K562 (cell line): ENCODE measurements around the gene PREX1. TPM values are rescaled to one million over a fixed set of nuclear protein-coding genes. Genes with fewer than 3 reads are reported as not detected.

Source experiments
- ATAC-seq: fragments of 200-7000 bp; cut with Tn5 transposase; 3 replicates; pipeline ENCODE4 v1.9.1; 2020; ENCODE audit warnings: moderate library complexity
- BruUV-seq: library from RNA; stranded (reverse); fragments of 400-500 nt; replicated peaks from 2 replicates; lab custom pipeline; 2021; lab: Mats Ljungman, UMichigan
- CTCF ChIA-PET: fragments of 300-600 bp; formaldehyde crosslinking; extraction: SDS; loops from one replicate; lab custom pipeline; 2021; ENCODE audit warnings: low intra/inter-chr PET ratio; lab: Yijun Ruan, JAX
- POLR2A ChIA-PET: fragments of 300-600, 350-650 bp; sonication (Branson Sonifier 250); formaldehyde crosslinking; extraction: SDS; loops from one replicate; lab custom pipeline; 2021; ENCODE audit warnings: antibody characterized with exemption, inconsistent platforms; lab: Yijun Ruan, JAX
- DNase-seq, 4 experiments: peaks; one replicate each; pipeline versions ENCODE4 v3.0.0 to v3.0.0-alpha.2; 2011 to 2018; ENCODE audit warnings: low spot score in 3 of 4, mixed read lengths in 3 of 4; ENCODE audit errors: extremely low read depth in 1 of 4
- FAIRE-seq: peaks from 2 replicates; lab custom pipeline; 2011; peaks lifted over from hg19 to GRCh38; lab: Jason Lieb, UNC
- H2AFZ ChIP-seq: 2 replicates; pipeline ENCODE4 v1.6.0; 2011; ENCODE audit warnings: low read depth, low read length, control low read depth, inconsistent platforms
- H3K27ac ChIP-seq: fragments of 200-600 bp; 3 replicates; pipeline ENCODE4 v1.8.0; 2011; ENCODE audit warnings: low read depth, mild to moderate bottlenecking, control low read depth, inconsistent platforms, low read length, moderate library complexity, mixed read lengths; ENCODE audit errors: extremely low read depth
- H3K27me3 ChIP-seq, 2 experiments: fragments of 300-600 bp in 1 of 2; 2 replicates in 1 of 2; 3 replicates in 1 of 2; pipeline versions ENCODE4 v1.6.0 to v1.8.0; 2011; ENCODE audit warnings: inconsistent platforms in 2 of 2, low read length in 2 of 2, mild to moderate bottlenecking in 1 of 2, mixed read lengths in 1 of 2, moderate library complexity in 1 of 2; ENCODE audit not compliant: control insufficient read depth in 2 of 2, insufficient read depth in 2 of 2
- H3K36me3 ChIP-seq: fragments of 300-600 bp; 3 replicates; pipeline ENCODE4 v1.8.0; 2011; ENCODE audit warnings: mild to moderate bottlenecking, low read length, inconsistent platforms; ENCODE audit not compliant: control insufficient read depth, insufficient read depth
- H3K4me1 ChIP-seq, 2 experiments: fragments of 200-600 bp in 1 of 2; replicated peaks in 1 of 2; 2 replicates in 1 of 2; 3 replicates in 1 of 2; pipeline versions ENCODE4 v1.5.1 to v1.8.0; 2011; ENCODE audit warnings: inconsistent platforms in 2 of 2, low read length in 2 of 2, mild to moderate bottlenecking in 1 of 2, mixed read lengths in 1 of 2, moderate library complexity in 1 of 2; ENCODE audit not compliant: control insufficient read depth in 2 of 2, insufficient read depth in 2 of 2
- H3K4me2 ChIP-seq: 2 replicates; pipeline ENCODE4 v1.6.1; 2011; ENCODE audit warnings: low read length, control low read depth, inconsistent platforms, mixed read lengths; ENCODE audit not compliant: insufficient read depth
- H3K4me3 ChIP-seq: fragments of 200-600 bp; sonication (generic), shearing (Covaris generic); 2 replicates; pipeline ENCODE4 v1.5.1; 2016; ENCODE audit warnings: control low read depth, inconsistent platforms
- H3K79me2 ChIP-seq: fragments of 200-600 bp; 3 replicates; pipeline ENCODE4 v1.8.0; 2011; ENCODE audit warnings: low read length, inconsistent platforms; ENCODE audit not compliant: control insufficient read depth, insufficient read depth
- H3K9ac ChIP-seq, 2 experiments: 2 replicates each; pipeline versions ENCODE4 v1.6.0 to v1.6.1; 2011; ENCODE audit warnings: low read depth in 2 of 2, low read length in 2 of 2, control low read depth in 1 of 2, inconsistent platforms in 1 of 2, mild to moderate bottlenecking in 1 of 2, mixed read lengths in 1 of 2; ENCODE audit not compliant: insufficient read depth in 1 of 2
- H3K9me1 ChIP-seq: one replicate; pipeline ENCODE4 v1.6.0; 2011; ENCODE audit warnings: inconsistent platforms, mild to moderate bottlenecking, low read length, moderate library complexity; ENCODE audit not compliant: control insufficient read depth, insufficient read depth
- H3K9me3 ChIP-seq: replicated peaks from 2 replicates; pipeline ENCODE4 v1.5.1; 2011; ENCODE audit warnings: low read depth, low read length, inconsistent platforms; ENCODE audit not compliant: control insufficient read depth, insufficient read depth
- H4K20me1 ChIP-seq: replicated peaks from 2 replicates; pipeline ENCODE4 v1.6.1; 2011; ENCODE audit warnings: low read length, inconsistent platforms, mixed read lengths; ENCODE audit not compliant: control insufficient read depth, insufficient read depth
- ASH1L ChIP-seq: fragments of 450-650 bp; IDR thresholded peaks from 2 replicates; pipeline ENCODE4 v1.6.1; 2018; ENCODE audit warnings: borderline replicate concordance, mild to moderate bottlenecking, low read depth; ENCODE audit not compliant: partially characterized antibody
- ATF7 ChIP-seq: fragments of 450-650 bp; IDR thresholded peaks from 2 replicates; pipeline ENCODE4 v1.7.1; 2014; ENCODE audit warnings: mild to moderate bottlenecking, moderate library complexity
- IRF2 ChIP-seq: sonication (generic); formaldehyde crosslinking; IDR thresholded peaks from 2 replicates; pipeline ENCODE4 v1.8.1; 2022; ENCODE audit warnings: mild to moderate bottlenecking, missing genetic modification reagents
- MAFG ChIP-seq: fragments of 450-650 bp; conservative IDR thresholded peaks from 2 replicates; pipeline ENCODE4 v1.6.1; 2016; ENCODE audit warnings: missing genetic modification characterization, missing compliant biosample characterization
- MECOM ChIP-seq: fragments of 250-450 bp; sonication (Bioruptor Pico); IDR thresholded peaks from 2 replicates; pipeline ENCODE4 v1.8.0; 2022; ENCODE audit warnings: inconsistent platforms
- MYC ChIP-seq, 2 experiments: fragments of 250-450 bp in 1 of 2; sonication (Bioruptor Pico) in 1 of 2; IDR thresholded peaks; 2 replicates each; pipeline versions ENCODE4 v1.5.1 to v1.6.1; 2012 to 2021; ENCODE audit warnings: low read depth in 2 of 2, borderline replicate concordance in 1 of 2, improper control_type of control experiment in 1 of 2, low read length in 1 of 2, mild to moderate bottlenecking in 1 of 2, moderate library complexity in 1 of 2
- NUFIP1 ChIP-seq: fragments of 450-650 bp; IDR thresholded peaks from 2 replicates; pipeline ENCODE4 v1.6.1; 2018; ENCODE audit not compliant: partially characterized antibody
- SIN3B ChIP-seq: fragments of 450-650 bp; IDR thresholded peaks from 2 replicates; pipeline ENCODE4 v1.6.1; 2017; ENCODE audit warnings: low read depth, mild to moderate bottlenecking, moderate library complexity
- ZNF134 ChIP-seq: fragments of 250-450 bp; sonication (Bioruptor Pico); conservative IDR thresholded peaks from 2 replicates; pipeline ENCODE4 v1.4.0; 2020
- ZNF830 ChIP-seq: fragments of 250-450 bp; sonication (Bioruptor Pico); IDR thresholded peaks from 2 replicates; pipeline ENCODE4 v1.5.0; 2021; ENCODE audit warnings: mild to moderate bottlenecking
- WGBS: fragments of 100-300 bp; shearing (Covaris generic); methylation state at CpG from one replicate; pipeline ENCODE4 v1.1.6; 2016; ENCODE audit warnings: low coverage, mixed read lengths; ENCODE audit not compliant: insufficient coverage; ENCODE audit errors: missing lambda C conversion rate; 5-methylcytosine and 5-hydroxymethylcytosine counted together
- in situ Hi-C: fragments of 300-500 bp; cut with MboI; formaldehyde crosslinking; loops from 4 replicates; pipeline ENCODE4 v1.15.0; 2018; ENCODE audit warnings: inconsistent platforms, mixed read lengths
- intact Hi-C: fragments of 100-400 bp; cut with micrococcal nuclease; formaldehyde crosslinking; loops from 2 replicates; pipeline ENCODE4 v1.14.2; 2022
- polyA plus RNA-seq, 8 experiments: library from polyadenylated mRNA; depleted of rRNA in 4 of 8; stranded (reverse) in 5 of 8; unstranded in 3 of 8; fragments of >200 nt; fragmentation: Nextera tagmentation in 2 of 8; fragmentation: Illumina TruSeq in 1 of 8; extraction: Ambion mirVana in 2 of 8; extraction: Trizol in 1 of 8; gene quantifications; 2 replicates each; pipeline versions ENCODE4 v1.2.1 to v1.2.3, GENCODE V29; 2011 to 2014; ENCODE audit warnings: inconsistent platforms in 1 of 8, missing spikeins in 1 of 8
- total RNA-seq, 7 experiments: library from RNA; depleted of rRNA in 6 of 7; stranded (reverse); fragments of >200 nt in 6 of 7; fragmentation: Illumina TruSeq in 2 of 7; extraction: Trizol in 2 of 7; gene quantifications; 2 replicates each; pipeline versions ENCODE4 v1.2.1 to v1.2.3, GENCODE V29; 2011 to 2021; ENCODE audit warnings: low replicate concordance in 1 of 7
- TF ChIP-seq, protein P1 (sequence below): sonication (generic); formaldehyde crosslinking; IDR thresholded peaks from 2 replicates; pipeline ENCODE4 v1.8.1; 2023; ENCODE audit warnings: mild to moderate bottlenecking, missing genetic modification reagents
- TF ChIP-seq, protein P2 (sequence below): sonication (generic); formaldehyde crosslinking; IDR thresholded peaks from 2 replicates; pipeline ENCODE4 v1.8.0; 2022; ENCODE audit warnings: mild to moderate bottlenecking, missing genetic modification reagents
- TF ChIP-seq, protein P3 (sequence below): fragments of 450-650 bp; IDR thresholded peaks from 2 replicates; pipeline ENCODE4 v1.6.1; 2018; ENCODE audit warnings: mild to moderate bottlenecking, low read depth; ENCODE audit not compliant: partially characterized antibody
- TF ChIP-seq, protein P4 (sequence below), 2 experiments: IDR thresholded peaks; 2 replicates each; pipeline ENCODE4 v1.6.1; 2011; ENCODE audit warnings: borderline replicate concordance in 1 of 2, control low read depth in 1 of 2, low read depth in 1 of 2, low read length in 1 of 2, mild to moderate bottlenecking in 1 of 2, mixed read lengths in 1 of 2, moderate library complexity in 1 of 2; ENCODE audit not compliant: insufficient read depth in 1 of 2, insufficient read length in 1 of 2, poor library complexity in 1 of 2, severe bottlenecking in 1 of 2; ENCODE audit errors: extremely low read depth in 1 of 2

Gene PREX1
- total and polyA plus RNA-seq, 9 of the 15 experiments (the other 6 are each of a cell fraction or from before 2014, with no cell fraction given): 0.37 to 10.4 (median 4.8) TPM

DNA sequence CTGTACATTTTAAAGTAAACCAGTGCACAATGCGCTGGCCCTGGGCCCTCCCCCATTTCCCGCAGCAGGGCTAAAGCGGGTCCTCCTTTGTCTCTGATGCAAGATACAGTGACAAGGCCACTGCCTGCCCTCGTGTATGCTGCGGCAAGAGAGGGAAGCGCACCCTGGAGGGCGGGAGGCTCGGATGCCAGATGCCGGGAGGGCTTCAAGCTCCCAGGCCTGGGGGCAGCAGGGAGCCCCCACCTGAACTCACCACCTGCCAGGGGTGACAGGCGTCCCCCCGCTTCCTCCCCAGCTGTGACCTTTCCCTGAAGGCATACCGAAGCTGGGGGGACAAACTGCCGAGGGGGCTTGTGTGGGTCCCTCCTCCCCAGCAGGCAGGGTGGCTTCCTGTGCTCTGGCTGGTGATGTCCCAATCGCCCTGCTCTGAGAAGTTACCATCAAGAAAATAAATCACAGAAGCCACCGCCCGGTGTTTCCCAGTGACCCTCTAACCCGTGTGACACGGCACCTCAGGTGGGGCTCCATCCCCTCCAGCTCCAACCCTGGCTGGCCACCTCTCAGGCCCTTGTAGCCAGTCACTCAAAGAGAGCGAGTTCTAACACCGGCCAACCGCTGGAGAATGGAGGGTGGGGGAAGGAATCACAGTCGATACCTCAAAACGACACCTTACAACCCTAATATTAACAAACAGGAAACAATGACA is 203.3 kb downstream of the PREX1 start:
- Histone ChIP-seq H3K27ac (no peak overlapping the region), H3K9me1 (no peaks in the 10 kb centered on the region), H3K36me3 (0 out of 3 replicates have a peak, but pooled peaks cover 2% of the 10 kb centered on the region), H4K20me1 (0 out of 2 replicates have a peak, but pooled peaks cover 3% of the 10 kb centered on the region), H3K4me3 (no peak overlapping the region), H3K9ac (0 out of 4 replicates have a peak overlapping the region, but pooled peaks of 1 of the 2 experiments have one; percentile 17), H3K9me3 (no peaks in the 10 kb centered on the region), H2AFZ (no peak overlapping the region), H3K79me2 (no peaks in the 10 kb centered on the region), H3K4me1 (peaks cover 9 to 31% of the 10 kb centered on the region in 2 experiments; a peak in 4 of 5 replicates), H3K27me3 (peaks cover 0 to 6% of the 10 kb centered on the region in 2 experiments; a peak in 2 of 5 replicates), H3K4me2 (no peak overlapping the region)
- no peak for FAIRE-seq
- CTCF ChIA-PET: no interaction called here
- no peak for DNase-seq
- WGBS: 41% methylated on average over 22 of the region's 23 CpGs
- peak; percentile 39 for ATAC-seq
- in situ Hi-C loops (no loop called here), intact Hi-C loops (loop anchor here (5.0 kb wide), 2 partner anchors 947 to 962 kb away; no protein-coding TSS in a partner anchor)
- BruUV-seq: no TSS peak
- POLR2A ChIA-PET: interaction anchor here (0.6 kb wide), 1 partner anchor 343 kb away, joined by 5 read pairs; no protein-coding TSS in a partner anchor
- TF ChIP-seq IRF2 (no peak), MAFG (no peak), NUFIP1 (no peak), ASH1L (no peak), ATF7 (no peak), ZNF134 (no peak), MECOM (CRISPR knock-in tag) (no peak), ZNF830 (no peak), MYC (IDR thresholded peaks at IDR 0.05; ENCODE audit: low read depth, low read length) (peak; percentile 63; the same call in 1 of the 2 replicates), MYC (CRISPR knock-in tag; IDR thresholded peaks at IDR 0.05; ENCODE audit: borderline replicate concordance, low read depth) (no peak), SIN3B (no peak)
- TF ChIP-seq, protein P1, sequence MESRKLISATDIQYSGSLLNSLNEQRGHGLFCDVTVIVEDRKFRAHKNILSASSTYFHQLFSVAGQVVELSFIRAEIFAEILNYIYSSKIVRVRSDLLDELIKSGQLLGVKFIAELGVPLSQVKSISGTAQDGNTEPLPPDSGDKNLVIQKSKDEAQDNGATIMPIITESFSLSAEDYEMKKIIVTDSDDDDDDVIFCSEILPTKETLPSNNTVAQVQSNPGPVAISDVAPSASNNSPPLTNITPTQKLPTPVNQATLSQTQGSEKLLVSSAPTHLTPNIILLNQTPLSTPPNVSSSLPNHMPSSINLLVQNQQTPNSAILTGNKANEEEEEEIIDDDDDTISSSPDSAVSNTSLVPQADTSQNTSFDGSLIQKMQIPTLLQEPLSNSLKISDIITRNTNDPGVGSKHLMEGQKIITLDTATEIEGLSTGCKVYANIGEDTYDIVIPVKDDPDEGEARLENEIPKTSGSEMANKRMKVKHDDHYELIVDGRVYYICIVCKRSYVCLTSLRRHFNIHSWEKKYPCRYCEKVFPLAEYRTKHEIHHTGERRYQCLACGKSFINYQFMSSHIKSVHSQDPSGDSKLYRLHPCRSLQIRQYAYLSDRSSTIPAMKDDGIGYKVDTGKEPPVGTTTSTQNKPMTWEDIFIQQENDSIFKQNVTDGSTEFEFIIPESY: peak; percentile 50; the same call in 1 of the 2 replicates
- TF ChIP-seq, protein P2, sequence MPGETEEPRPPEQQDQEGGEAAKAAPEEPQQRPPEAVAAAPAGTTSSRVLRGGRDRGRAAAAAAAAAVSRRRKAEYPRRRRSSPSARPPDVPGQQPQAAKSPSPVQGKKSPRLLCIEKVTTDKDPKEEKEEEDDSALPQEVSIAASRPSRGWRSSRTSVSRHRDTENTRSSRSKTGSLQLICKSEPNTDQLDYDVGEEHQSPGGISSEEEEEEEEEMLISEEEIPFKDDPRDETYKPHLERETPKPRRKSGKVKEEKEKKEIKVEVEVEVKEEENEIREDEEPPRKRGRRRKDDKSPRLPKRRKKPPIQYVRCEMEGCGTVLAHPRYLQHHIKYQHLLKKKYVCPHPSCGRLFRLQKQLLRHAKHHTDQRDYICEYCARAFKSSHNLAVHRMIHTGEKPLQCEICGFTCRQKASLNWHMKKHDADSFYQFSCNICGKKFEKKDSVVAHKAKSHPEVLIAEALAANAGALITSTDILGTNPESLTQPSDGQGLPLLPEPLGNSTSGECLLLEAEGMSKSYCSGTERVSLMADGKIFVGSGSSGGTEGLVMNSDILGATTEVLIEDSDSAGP (CRISPR knock-in tag): no peak
- TF ChIP-seq, protein P3, sequence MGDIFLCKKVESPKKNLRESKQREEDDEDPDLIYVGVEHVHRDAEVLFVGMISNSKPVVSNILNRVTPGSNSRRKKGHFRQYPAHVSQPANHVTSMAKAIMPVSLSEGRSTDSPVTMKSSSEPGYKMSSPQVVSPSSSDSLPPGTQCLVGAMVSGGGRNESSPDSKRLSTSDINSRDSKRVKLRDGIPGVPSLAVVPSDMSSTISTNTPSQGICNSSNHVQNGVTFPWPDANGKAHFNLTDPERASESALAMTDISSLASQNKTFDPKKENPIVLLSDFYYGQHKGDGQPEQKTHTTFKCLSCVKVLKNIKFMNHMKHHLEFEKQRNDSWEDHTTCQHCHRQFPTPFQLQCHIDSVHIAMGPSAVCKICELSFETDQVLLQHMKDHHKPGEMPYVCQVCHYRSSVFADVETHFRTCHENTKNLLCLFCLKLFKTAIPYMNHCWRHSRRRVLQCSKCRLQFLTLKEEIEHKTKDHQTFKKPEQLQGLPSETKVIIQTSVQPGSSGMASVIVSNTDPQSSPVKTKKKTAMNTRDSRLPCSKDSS: no peak
- TF ChIP-seq, protein P4, sequence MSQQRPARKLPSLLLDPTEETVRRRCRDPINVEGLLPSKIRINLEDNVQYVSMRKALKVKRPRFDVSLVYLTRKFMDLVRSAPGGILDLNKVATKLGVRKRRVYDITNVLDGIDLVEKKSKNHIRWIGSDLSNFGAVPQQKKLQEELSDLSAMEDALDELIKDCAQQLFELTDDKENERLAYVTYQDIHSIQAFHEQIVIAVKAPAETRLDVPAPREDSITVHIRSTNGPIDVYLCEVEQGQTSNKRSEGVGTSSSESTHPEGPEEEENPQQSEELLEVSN (IDR thresholded peaks at IDR 0.05; ENCODE audit: borderline replicate concordance in 1 of 2, extremely low read depth in 1 of 2, insufficient read depth in 1 of 2, insufficient read length in 1 of 2, low read depth in 1 of 2, low read length in 1 of 2, poor library complexity in 1 of 2, severe bottlenecking in 1 of 2): peak in 1 of 2 experiments; percentile 13
